GM18511 (cell line): ENCODE data around the gene EIF2A.
"Not testable (repeated sequence)": the region's sequence is repeated elsewhere in the genome, so short reads cannot be mapped to it uniquely, and the experiment has no call there.

ENCODE experiments used
- ATAC-seq: cut with Tn5 transposase; IDR thresholded peaks from one replicate; pipeline ENCODE4 v1.9.1; 2021; ENCODE audit warnings: mild to moderate bottlenecking, moderate library complexity; ENCODE audit not compliant: unreplicated experiment

Gene EIF2A

GRCh38 chr3:150546226-150547044 is at the start of gene EIF2A, which contains the start of gene SERP1:
Gene EIF2A (plus strand): TSS chr3:150546787. CDS start chr3:150546803, 16 bp downstream.
Gene SERP1 (minus strand): TSS chr3:150546496. CDS start chr3:150546135, 361 bp downstream.
- peak; percentile 92 for ATAC-seq

GRCh38 chr3:150497956-150498355 is 48.6 kb upstream of the EIF2A start:
- ATAC-seq = no peak

- not testable (repeated sequence) for ATAC-seq
Observed at GRCh38 chr3:150500960-150501359, 45.6 kb upstream of the EIF2A start.

- no peak for ATAC-seq
Observed at GRCh38 chr3:150503402-150504099, 43.0 kb upstream of the EIF2A start.

- ATAC-seq = no peak
Observed at GRCh38 chr3:150504483-150504882, 42.1 kb upstream of the EIF2A start.

GRCh38 chr3:150508401-150508800 is 38.2 kb upstream of the EIF2A start:
- ATAC-seq = no peak

- ATAC-seq = no peak
Observed at GRCh38 chr3:150509780-150510179, 36.8 kb upstream of the EIF2A start.

- ATAC-seq = no peak
Observed at GRCh38 chr3:150511122-150511821, 35.3 kb upstream of the EIF2A start.

GRCh38 chr3:150515210-150515609 is 31.4 kb upstream of the EIF2A start:
- no peak for ATAC-seq

GRCh38 chr3:150519026-150519425 is 27.6 kb upstream of the EIF2A start:
- ATAC-seq = no peak

- no peak for ATAC-seq
Observed at GRCh38 chr3:150520408-150520807, 26.2 kb upstream of the EIF2A start.

- ATAC-seq = no peak
Observed at GRCh38 chr3:150521463-150521862, 25.1 kb upstream of the EIF2A start.

GRCh38 chr3:150523538-150523937 is 23.0 kb upstream of the EIF2A start:
- no peak for ATAC-seq

- ATAC-seq = no peak
Observed at GRCh38 chr3:150527464-150528255, 18.9 kb upstream of the EIF2A start.

GRCh38 chr3:150528354-150528797 is 18.2 kb upstream of the EIF2A start:
- ATAC-seq = no peak

GRCh38 chr3:150531775-150532174 is 14.8 kb upstream of the EIF2A start:
- no peak for ATAC-seq

- ATAC-seq = no peak
Observed at GRCh38 chr3:150535204-150535603, 11.4 kb upstream of the EIF2A start.

- ATAC-seq = no peak
Observed at GRCh38 chr3:150538324-150539208, 8.0 kb upstream of the EIF2A start.

- no peak for ATAC-seq
Observed at GRCh38 chr3:150540297-150540696, 6.3 kb upstream of the EIF2A start.

- no peak for ATAC-seq
Observed at GRCh38 chr3:150540991-150541390, 5.6 kb upstream of the EIF2A start.
